RWPE2 (cell line): ENCODE results near the gene C1orf115.
A peak's percentile ranks its signal among the peaks of the same experiment; 100 is the strongest.

ENCODE experiments used
- ATAC-seq: fragments of 200-7000 bp; cut with Tn5 transposase; 3 replicates; pipeline ENCODE4 v1.9.1; 2021; ENCODE audit warnings: low read depth
- DNase-seq: peaks from one replicate; pipeline ENCODE4 v3.0.0-alpha.2; 2020; ENCODE audit warnings: low spot score
- H3K27ac ChIP-seq: fragments of 450-650 bp; 2 replicates; pipeline ENCODE4 v1.5.1; 2017; ENCODE audit warnings: mild to moderate bottlenecking; ENCODE audit not compliant: poor library complexity, severe bottlenecking
- H3K27me3 ChIP-seq: fragments of 250-450 bp; sonication (Bioruptor Pico); 2 replicates; pipeline ENCODE4 v1.5.1; 2021; ENCODE audit warnings: mild to moderate bottlenecking, moderate library complexity; ENCODE audit not compliant: insufficient read depth, poor library complexity, severe bottlenecking
- H3K36me3 ChIP-seq: fragments of 250-450 bp; sonication (Bioruptor Pico); 2 replicates; pipeline ENCODE4 v1.5.1; 2020; ENCODE audit warnings: low read depth, mild to moderate bottlenecking, moderate library complexity
- H3K4me1 ChIP-seq: fragments of 250-450 bp; sonication (Bioruptor Pico); 2 replicates; pipeline ENCODE4 v1.5.1; 2021; ENCODE audit warnings: mild to moderate bottlenecking, moderate library complexity; ENCODE audit not compliant: insufficient read depth, poor library complexity, severe bottlenecking
- H3K4me3 ChIP-seq: fragments of 250-450 bp; sonication (Bioruptor Pico); 2 replicates; pipeline ENCODE4 v1.5.1; 2021; ENCODE audit warnings: mild to moderate bottlenecking, moderate library complexity; ENCODE audit not compliant: severe bottlenecking
- H3K9me3 ChIP-seq: fragments of 250-450 bp; sonication (Bioruptor Pico); 2 replicates; pipeline ENCODE4 v1.5.1; 2021; ENCODE audit warnings: mild to moderate bottlenecking, moderate library complexity; ENCODE audit not compliant: severe bottlenecking
- CTCF ChIP-seq: fragments of 450-650 bp; IDR thresholded peaks from one replicate; pipeline ENCODE4 v1.5.1; 2017; ENCODE audit warnings: mild to moderate bottlenecking, moderate library complexity; ENCODE audit not compliant: poor library complexity, severe bottlenecking

C1orf115 gene

GRCh38 chr1:220684890-220685289 is 5.3 kb upstream of the C1orf115 start:
- TF ChIP-seq CTCF: no peak
- H3K4me1 ChIP-seq: no peaks in the 10 kb centered on the region
- no peaks in the 10 kb centered on the region for H3K27me3 ChIP-seq
- no peaks in the 10 kb centered on the region for H3K9me3 ChIP-seq
- H3K27ac ChIP-seq: no peak overlapping the region
- no peak for DNase-seq
- no peak overlapping the region for H3K4me3 ChIP-seq
- ATAC-seq: no peak
- no peaks in the 10 kb centered on the region for H3K36me3 ChIP-seq

- Histone ChIP-seq H3K4me3 (no peak overlapping the region), H3K4me1 (no peaks in the 10 kb centered on the region), H3K9me3 (no peaks in the 10 kb centered on the region), H3K27me3 (no peaks in the 10 kb centered on the region), H3K36me3 (no peaks in the 10 kb centered on the region), H3K27ac (no peak overlapping the region)
- no peak for ATAC-seq
- no peak for TF ChIP-seq CTCF
- DNase-seq: no peak
Measured at GRCh38 chr1:220685879-220686278, 4.3 kb upstream of the C1orf115 start.

- Histone ChIP-seq H3K27me3 (no peaks in the 10 kb centered on the region), H3K4me3 (no peak overlapping the region), H3K9me3 (no peaks in the 10 kb centered on the region), H3K36me3 (no peaks in the 10 kb centered on the region), H3K27ac (no peak overlapping the region), H3K4me1 (no peaks in the 10 kb centered on the region)
- no peak for TF ChIP-seq CTCF
- ATAC-seq (no peak), DNase-seq (no peak)
Measured at GRCh38 chr1:220687809-220688208, 2.4 kb upstream of the C1orf115 start.

- no peak for TF ChIP-seq CTCF
- peak overlapping the region; percentile 54 for H3K4me3 ChIP-seq
- H3K27me3 ChIP-seq: no peaks in the 10 kb centered on the region
- H3K9me3 ChIP-seq: no peaks in the 10 kb centered on the region
- ATAC-seq: no peak
- no peak overlapping the region for H3K27ac ChIP-seq
- H3K36me3 ChIP-seq: no peaks in the 10 kb centered on the region
- no peak for DNase-seq
- H3K4me1 ChIP-seq: no peaks in the 10 kb centered on the region
Measured at GRCh38 chr1:220689666-220690065, 497 bp upstream of the C1orf115 start.

- no peaks in the 10 kb centered on the region for H3K27me3 ChIP-seq
- TF ChIP-seq CTCF: no peak
- no peaks in the 10 kb centered on the region for H3K36me3 ChIP-seq
- H3K4me3 ChIP-seq: peak overlapping the region; percentile 54
- no peaks in the 10 kb centered on the region for H3K9me3 ChIP-seq
- no peak for ATAC-seq
- no peak overlapping the region for H3K27ac ChIP-seq
- no peaks in the 10 kb centered on the region for H3K4me1 ChIP-seq
- no peak for DNase-seq
Measured at GRCh38 chr1:220691053-220691684, 1.0 kb downstream of the C1orf115 start.
